Naive B cell (primary cell): ENCODE results near the gene CFAP251. TPM values are rescaled to one million over a fixed set of nuclear protein-coding genes. Genes with fewer than 3 reads are reported as not detected.

ENCODE experiments used
- ATAC-seq, 2 donors: fragments of 150-1000 bp; cut with Tn5 transposase; 2 replicates each; pipeline ENCODE4 v1.10.0; 2021; ENCODE audit warnings: low read depth in 2 of 2, mild to moderate bottlenecking in 2 of 2, moderate library complexity in 2 of 2
- DNase-seq: peaks from one replicate; pipeline ENCODE4 v3.0.0; 2022
- H3K27ac Mint-ChIP-seq, 6 donors: one replicate each; pipeline ENCODE4 v1.8.0; 2020 to 2022; ENCODE audit warnings: mild to moderate bottlenecking in 6 of 6, mixed read lengths in 6 of 6, moderate library complexity in 5 of 6, inconsistent platforms in 2 of 6
- H3K27me3 Mint-ChIP-seq, 3 donors: one replicate each; pipeline ENCODE4 v1.8.0; 2021 to 2022; ENCODE audit warnings: mixed read lengths in 3 of 3, mild to moderate bottlenecking in 1 of 3
- H3K36me3 Mint-ChIP-seq, 2 donors: one replicate each; pipeline ENCODE4 v1.8.0; 2020 to 2022; ENCODE audit warnings: mixed read lengths in 2 of 2, inconsistent platforms in 1 of 2, mild to moderate bottlenecking in 1 of 2
- H3K4me1 Mint-ChIP-seq, 3 donors: one replicate each; pipeline ENCODE4 v1.8.0; 2020 to 2022; ENCODE audit warnings: mixed read lengths in 3 of 3, inconsistent platforms in 1 of 3, mild to moderate bottlenecking in 1 of 3, moderate library complexity in 1 of 3
- H3K4me3 Mint-ChIP-seq, 8 donors: one replicate each; pipeline ENCODE4 v1.8.0; 2020 to 2022; ENCODE audit warnings: mild to moderate bottlenecking in 8 of 8, mixed read lengths in 8 of 8, moderate library complexity in 8 of 8, inconsistent platforms in 2 of 8
- H3K9me3 Mint-ChIP-seq, 7 donors: one replicate each; pipeline ENCODE4 v1.8.0; 2020 to 2022; ENCODE audit warnings: mixed read lengths in 7 of 7, mild to moderate bottlenecking in 5 of 7, inconsistent platforms in 2 of 7, moderate library complexity in 1 of 7
- polyA plus RNA-seq, 6 donors: library from polyadenylated mRNA; unstranded; fragments of 300-500 nt; fragmentation: Illumina TruSeq; gene quantifications; one replicate each; pipeline ENCODE4 v1.2.3, GENCODE V29; 2021; ENCODE audit warnings: low read depth in 6 of 6

CFAP251 gene
- polyA plus RNA-seq, 6 donors from 2014 or later, result 0.26 to 0.91 (median 0.55) TPM; not detected in 2

GRCh38 chr12:121996050-121996944 lies 77.9 kb downstream of the CFAP251 start:
- peak overlapping the region in 3 of 6 donors; percentile 44 to 81 (median 75) for H3K27ac Mint-ChIP-seq
- H3K4me3 Mint-ChIP-seq, result peak overlapping the region in 6 of 8 donors; percentile 32 to 83 (median 54)

GRCh38 chr12:121996945-121997612 lies 78.7 kb downstream of the CFAP251 start:
- H3K9me3 Mint-ChIP-seq, result peaks cover 0 to 6% (median 0%) of the 10 kb centered on the region in 7 donors
- ATAC-seq (no peak), DNase-seq (no peak)
- no peaks in the 10 kb centered on the region for H3K36me3 Mint-ChIP-seq
- H3K4me3 Mint-ChIP-seq, result peak overlapping the region in 6 of 8 donors; percentile 29 to 83 (median 50)
- H3K4me1 Mint-ChIP-seq, result peaks cover 29 to 58% (median 37%) of the 10 kb centered on the region in 3 donors
- no peaks in the 10 kb centered on the region for H3K27me3 Mint-ChIP-seq
- H3K27ac Mint-ChIP-seq, result peak overlapping the region in 3 of 6 donors; percentile 16 to 62 (median 44)

More at GRCh38 chr12:121996050-121996944, 77.9 kb downstream of the CFAP251 start:
- Mint-ChIP-seq H3K36me3 (no peaks in the 10 kb centered on the region), H3K4me1 (peaks cover 28 to 58% (median 37%) of the 10 kb centered on the region in 3 donors), H3K9me3 (peaks cover 0 to 6% (median 0%) of the 10 kb centered on the region in 7 donors), H3K27me3 (no peaks in the 10 kb centered on the region)
- ATAC-seq (no peak), DNase-seq (no peak)

DNA sequence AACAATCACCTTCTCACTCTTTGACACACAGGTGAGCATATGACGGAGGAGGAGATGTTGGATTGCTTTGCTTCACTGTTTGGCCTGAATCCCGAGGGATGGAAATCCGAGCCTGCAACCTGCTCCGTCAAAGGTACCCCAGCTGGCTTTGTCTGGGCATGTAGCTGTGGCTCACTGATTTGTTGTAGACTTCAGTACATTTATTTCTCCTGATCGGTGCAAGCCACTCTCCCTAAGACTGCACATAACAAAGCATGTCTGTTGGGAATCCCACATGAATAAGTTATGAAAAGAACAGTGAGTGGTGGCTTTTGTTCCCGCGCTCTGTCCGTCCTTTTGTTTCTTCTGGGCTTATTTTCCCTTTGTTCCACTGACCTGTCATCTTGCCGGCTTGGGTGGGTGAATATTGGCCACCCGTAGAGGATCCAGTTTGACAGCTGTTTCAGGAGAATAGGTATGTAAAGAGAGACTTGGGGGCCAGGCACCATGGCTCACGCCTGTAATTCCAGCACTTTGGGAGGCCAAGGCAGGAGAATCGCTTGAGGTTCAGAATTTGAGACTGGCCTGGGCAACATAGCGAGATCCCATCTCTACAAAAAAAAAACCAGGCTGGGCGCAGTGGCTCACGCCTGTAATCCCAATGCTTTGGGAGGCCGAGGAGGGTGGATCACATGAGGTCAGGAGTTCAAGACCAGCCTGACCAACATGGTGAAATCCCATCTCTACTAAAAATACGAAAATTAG lies 83.2 kb downstream of the CFAP251 start:
- ATAC-seq (no peak), DNase-seq (no peak)
- Mint-ChIP-seq H3K9me3 (peaks cover 0 to 6% (median 0%) of the 10 kb centered on the region in 7 donors), H3K4me1 (peaks cover 41 to 82% (median 61%) of the 10 kb centered on the region in 3 donors), H3K36me3 (no peaks in the 10 kb centered on the region), H3K4me3 (peak overlapping the region in 3 of 8 donors; percentile 13 to 74 (median 44)), H3K27ac (peak overlapping the region in 4 of 6 donors; percentile 70 to 94 (median 78)), H3K27me3 (no peaks in the 10 kb centered on the region)

DNA sequence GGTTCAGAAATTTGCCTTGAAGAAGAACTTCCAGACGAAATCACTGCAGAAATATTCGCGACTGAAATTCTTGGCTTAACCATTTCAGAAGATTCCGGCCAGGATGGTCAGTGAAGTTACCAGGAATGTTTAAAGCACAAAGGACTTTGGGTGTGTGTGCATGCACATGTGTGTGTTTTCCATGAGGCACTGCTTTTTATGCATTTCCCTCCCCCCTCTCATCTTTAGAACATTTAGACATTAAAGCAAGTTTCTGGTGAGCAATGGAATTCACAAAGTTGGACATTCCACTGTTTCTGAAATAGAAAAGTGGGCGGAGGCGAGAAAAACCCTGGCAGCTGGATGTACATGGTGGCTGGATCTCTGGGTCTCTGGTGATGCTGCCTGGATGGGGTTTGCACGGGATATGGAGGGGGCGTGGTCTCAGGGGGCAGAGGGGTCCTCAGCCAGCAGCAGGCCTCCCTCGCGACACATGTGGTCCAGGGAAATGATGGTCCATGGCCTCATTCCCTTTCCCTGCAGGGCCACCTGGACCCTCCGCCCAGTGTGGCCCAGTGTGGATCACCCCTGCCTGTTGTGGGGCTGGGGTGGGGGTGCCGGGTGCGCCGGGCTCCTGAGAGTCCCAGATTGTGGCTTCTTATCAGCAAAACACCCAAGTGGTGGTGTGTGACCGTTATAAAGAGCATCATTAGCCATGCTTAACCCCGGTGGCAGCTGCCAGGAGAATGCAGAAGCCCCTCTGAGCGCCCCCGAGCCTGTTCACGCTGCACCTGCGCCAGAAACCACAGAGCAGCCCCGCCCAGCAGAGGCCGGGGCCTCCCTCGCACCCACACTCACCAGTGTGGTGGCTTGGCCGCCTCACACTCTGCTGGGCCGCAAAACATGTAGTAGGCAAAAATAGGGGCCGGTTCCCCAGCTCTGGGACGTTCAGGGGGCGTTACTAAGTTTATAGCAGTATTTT lies 85.5 kb downstream of the CFAP251 start:
- peak overlapping the region; percentile 82 to 97 (median 92) for H3K27ac Mint-ChIP-seq
- H3K4me1 Mint-ChIP-seq, result peaks cover 46 to 91% (median 66%) of the 10 kb centered on the region in 3 donors
- H3K4me3 Mint-ChIP-seq, result peak overlapping the region; percentile 66 to 90 (median 80)
- H3K27me3 Mint-ChIP-seq, result no peaks in the 10 kb centered on the region
- peak; percentile 84 for DNase-seq
- H3K36me3 Mint-ChIP-seq, result no peaks in the 10 kb centered on the region
- peaks cover 0 to 6% (median 0%) of the 10 kb centered on the region in 7 donors for H3K9me3 Mint-ChIP-seq
- peak; percentile 87 to 89 for ATAC-seq

DNA sequence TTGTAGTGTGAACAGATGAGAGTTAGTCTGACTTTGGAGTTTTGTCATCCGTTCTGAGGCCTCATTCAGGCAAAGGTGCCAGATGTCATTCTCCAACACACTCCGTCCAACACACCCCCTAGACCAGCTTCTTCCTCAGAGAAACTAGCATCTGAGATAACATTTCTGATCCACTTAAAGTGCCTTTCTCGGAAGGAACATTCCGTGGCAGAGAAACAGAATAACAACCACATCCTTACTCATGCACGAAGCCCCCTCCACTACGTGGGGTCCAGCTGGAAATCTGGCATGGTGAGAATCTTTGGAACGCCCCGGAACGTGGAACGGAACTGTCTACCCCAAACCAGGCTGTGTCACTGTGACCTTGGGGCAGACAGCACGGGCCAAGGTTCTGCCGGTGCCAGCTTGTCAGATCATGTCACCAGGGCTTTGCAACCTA lies 86.3 kb downstream of the CFAP251 start:
- Mint-ChIP-seq H3K27me3 (no peaks in the 10 kb centered on the region), H3K9me3 (peaks cover 0 to 3% (median 0%) of the 10 kb centered on the region in 7 donors), H3K27ac (peak overlapping the region; percentile 80 to 97 (median 92)), H3K4me1 (peaks cover 43 to 92% (median 72%) of the 10 kb centered on the region in 3 donors), H3K36me3 (no peaks in the 10 kb centered on the region), H3K4me3 (peak overlapping the region; percentile 66 to 90 (median 80))
- DNase-seq (no peak), ATAC-seq (peak; percentile 8 to 22)

GRCh38 chr12:122005252-122005776 lies 86.9 kb downstream of the CFAP251 start:
- H3K4me1 Mint-ChIP-seq, result peaks cover 43 to 95% (median 78%) of the 10 kb centered on the region in 3 donors
- H3K9me3 Mint-ChIP-seq, result no peaks in the 10 kb centered on the region
- H3K27me3 Mint-ChIP-seq, result no peaks in the 10 kb centered on the region
- DNase-seq (no peak), ATAC-seq (no peak)
- H3K4me3 Mint-ChIP-seq, result peak overlapping the region; percentile 42 to 90 (median 76)
- H3K27ac Mint-ChIP-seq, result peak overlapping the region; percentile 64 to 97 (median 92)
- no peaks in the 10 kb centered on the region for H3K36me3 Mint-ChIP-seq

DNA sequence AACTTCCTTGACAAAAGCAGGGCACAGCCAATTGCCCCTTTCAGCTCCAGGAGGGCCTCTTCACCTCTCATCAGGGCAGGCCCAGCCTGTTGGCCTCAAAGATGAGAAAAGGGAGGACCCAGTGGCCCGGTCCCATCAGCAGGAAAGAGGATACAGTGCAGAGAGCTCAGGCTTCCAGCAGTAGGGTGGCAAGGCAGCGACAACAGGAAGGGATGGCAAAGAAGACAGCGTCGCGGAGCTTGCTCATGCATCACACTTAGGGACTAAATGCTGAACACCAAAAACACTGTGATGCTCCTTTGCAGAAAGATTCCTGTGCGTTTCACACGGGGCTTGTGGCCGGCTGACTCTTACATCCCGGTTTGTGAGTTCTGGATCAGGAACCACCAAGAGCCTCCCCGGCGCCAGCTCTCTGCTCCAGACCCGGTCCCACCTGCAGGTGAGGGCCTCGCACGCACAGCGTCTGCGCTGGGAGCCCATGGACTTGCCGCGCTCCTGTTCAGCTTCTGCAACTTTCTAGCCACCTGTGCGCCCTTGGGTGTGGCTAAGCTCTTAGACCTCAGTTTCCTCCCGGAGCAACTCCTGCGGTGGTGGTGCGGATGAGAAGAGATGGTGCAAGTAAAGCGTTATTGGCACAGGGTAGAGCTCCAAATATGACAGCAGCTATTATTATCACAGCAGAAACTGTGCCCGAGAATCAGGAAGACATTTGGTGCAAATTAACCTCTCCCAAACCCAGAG lies 88.0 kb downstream of the CFAP251 start:
- H3K9me3 Mint-ChIP-seq, result no peaks in the 10 kb centered on the region
- no peaks in the 10 kb centered on the region for H3K36me3 Mint-ChIP-seq
- H3K4me3 Mint-ChIP-seq, result peak overlapping the region; percentile 63 to 90 (median 84)
- no peak for DNase-seq
- H3K27me3 Mint-ChIP-seq, result no peaks in the 10 kb centered on the region
- H3K27ac Mint-ChIP-seq, result peak overlapping the region; percentile 18 to 97 (median 62)
- no peak for ATAC-seq
- H3K4me1 Mint-ChIP-seq, result peaks cover 45 to 91% (median 77%) of the 10 kb centered on the region in 3 donors

- H3K36me3 Mint-ChIP-seq, result no peaks in the 10 kb centered on the region
- ATAC-seq (peak; percentile 50 to 65), DNase-seq (no peak)
- no peak overlapping the region for H3K27ac Mint-ChIP-seq
- H3K4me1 Mint-ChIP-seq, result peaks cover 22 to 75% (median 44%) of the 10 kb centered on the region in 3 donors
- H3K27me3 Mint-ChIP-seq, result no peaks in the 10 kb centered on the region
- no peaks in the 10 kb centered on the region for H3K9me3 Mint-ChIP-seq
- H3K4me3 Mint-ChIP-seq, result peak overlapping the region in 7 of 8 donors; percentile 15 to 86 (median 56)
These were observed 91.3 kb downstream of the CFAP251 start for GRCh38 chr12:122009741-122010140.

- Mint-ChIP-seq H3K9me3 (no peaks in the 10 kb centered on the region), H3K4me3 (no peak overlapping the region), H3K4me1 (peaks cover 14 to 59% (median 23%) of the 10 kb centered on the region in 3 donors), H3K27ac (no peak overlapping the region), H3K36me3 (no peaks in the 10 kb centered on the region), H3K27me3 (no peaks in the 10 kb centered on the region)
- no peak for ATAC-seq
- no peak for DNase-seq
These were observed 93.8 kb downstream of the CFAP251 start for GRCh38 chr12:122012184-122012583.

DNA sequence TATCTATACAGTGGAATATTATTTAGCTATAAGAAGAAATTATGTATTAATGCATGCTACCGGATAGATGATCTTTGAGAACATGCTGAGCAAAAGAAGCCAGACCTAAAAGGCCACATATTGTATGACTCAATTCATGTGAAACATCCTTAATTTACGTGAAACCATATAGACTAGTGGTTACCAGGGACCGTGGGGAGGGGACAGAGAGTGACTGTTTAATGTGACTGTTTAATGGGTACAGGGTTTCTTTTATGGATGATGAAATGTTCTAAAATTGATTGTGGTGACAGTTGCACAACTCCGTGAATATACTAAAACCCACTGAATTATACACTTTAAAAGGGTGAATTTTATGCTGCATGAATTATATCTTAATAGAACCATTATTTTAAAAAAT lies 94.7 kb downstream of the CFAP251 start:
- DNase-seq (no peak), ATAC-seq (no peak)
- Mint-ChIP-seq H3K4me3 (peak overlapping the region in 1 of 8 donors; percentile 12), H3K9me3 (peaks cover 0 to 2% (median 0%) of the 10 kb centered on the region in 7 donors), H3K4me1 (peaks cover 11 to 53% (median 23%) of the 10 kb centered on the region in 3 donors), H3K27me3 (no peaks in the 10 kb centered on the region), H3K27ac (peak overlapping the region in 1 of 6 donors; percentile 58), H3K36me3 (no peaks in the 10 kb centered on the region)
